HepG2 (cell line): Measurements from ENCODE around the gene ATG2A. TPM values are rescaled to one million over a fixed set of nuclear protein-coding genes. Genes with fewer than 3 reads are reported as not detected.

Experiments used
- ATF5 ChIP-seq: sonication (generic); formaldehyde crosslinking; IDR thresholded peaks from 2 replicates; pipeline ENCODE4 v1.4.0; 2020; ENCODE audit warnings: mild to moderate bottlenecking, low read depth, missing genetic modification reagents
- BCLAF1 ChIP-seq: fragments of 450-650 bp; IDR thresholded peaks from 2 replicates; pipeline ENCODE4 v1.6.1; 2017; ENCODE audit warnings: mild to moderate bottlenecking
- EEA1 ChIP-seq: sonication (generic); formaldehyde crosslinking; IDR thresholded peaks from 2 replicates; pipeline ENCODE4 v1.5.1; 2020; ENCODE audit warnings: mild to moderate bottlenecking, missing genetic modification reagents, borderline replicate concordance
- ESRRA ChIP-seq: sonication (generic); formaldehyde crosslinking; IDR thresholded peaks from 2 replicates; pipeline ENCODE4 v1.5.1; 2020; ENCODE audit warnings: mild to moderate bottlenecking, low read depth, missing genetic modification reagents
- FOXK2 ChIP-seq: fragments of 450-650 bp; IDR thresholded peaks from 2 replicates; pipeline ENCODE4 v1.6.1; 2016
- GPN1 ChIP-seq: sonication (generic); formaldehyde crosslinking; IDR thresholded peaks from 2 replicates; pipeline ENCODE4 v1.5.1; 2020; ENCODE audit warnings: missing genetic modification reagents, borderline replicate concordance
- GRHL1 ChIP-seq: sonication (generic); formaldehyde crosslinking; conservative IDR thresholded peaks from 2 replicates; pipeline ENCODE4 v1.8.0; 2022; ENCODE audit warnings: missing genetic modification reagents
- HNRNPLL ChIP-seq: fragments of 200-400 bp; formaldehyde crosslinking; IDR thresholded peaks from 2 replicates; pipeline ENCODE4 v1.6.1; 2017; ENCODE audit warnings: mild to moderate bottlenecking, low read depth, low read length; ENCODE audit not compliant: poor library complexity, severe bottlenecking
- LRRFIP1 ChIP-seq: sonication (generic); formaldehyde crosslinking; conservative IDR thresholded peaks from 2 replicates; pipeline ENCODE4 v1.4.0; 2020; ENCODE audit warnings: missing genetic modification reagents
- MATR3 ChIP-seq: sonication (generic); formaldehyde crosslinking; IDR thresholded peaks from 2 replicates; pipeline ENCODE4 v1.4.0; 2020; ENCODE audit warnings: missing genetic modification reagents
- MEIS2 ChIP-seq: sonication (generic); formaldehyde crosslinking; IDR thresholded peaks from 2 replicates; pipeline ENCODE4 v1.9.0; 2021; ENCODE audit warnings: mild to moderate bottlenecking, missing genetic modification reagents
- PHF21A ChIP-seq: sonication (generic); formaldehyde crosslinking; IDR thresholded peaks from 2 replicates; pipeline ENCODE4 v1.5.0; 2020; ENCODE audit warnings: mild to moderate bottlenecking, missing genetic modification reagents
- SIN3B ChIP-seq: fragments of 150-350 bp; IDR thresholded peaks from 2 replicates; pipeline ENCODE4 v1.6.1; 2014; ENCODE audit warnings: low read length
- SNAI1 ChIP-seq: sonication (generic); formaldehyde crosslinking; IDR thresholded peaks from 2 replicates; pipeline ENCODE4 v1.5.0; 2020; ENCODE audit warnings: mild to moderate bottlenecking, missing genetic modification reagents, borderline replicate concordance
- SRSF1 ChIP-seq: fragments of 200-400 bp; formaldehyde crosslinking; optimal IDR thresholded peaks from 2 replicates; pipeline ENCODE3; 2017; ENCODE audit warnings: mild to moderate bottlenecking, low read depth, low read length, moderate library complexity
- U2AF2 ChIP-seq: fragments of 200-400 bp; formaldehyde crosslinking; IDR thresholded peaks from 2 replicates; pipeline ENCODE4 v1.6.1; 2017; ENCODE audit warnings: low read depth, mild to moderate bottlenecking, low read length
- WIZ ChIP-seq: sonication (generic); formaldehyde crosslinking; IDR thresholded peaks from 2 replicates; pipeline ENCODE4 v1.5.1; 2020; ENCODE audit warnings: mild to moderate bottlenecking, missing genetic modification reagents
- ZFAT ChIP-seq: sonication (generic); formaldehyde crosslinking; conservative IDR thresholded peaks from 2 replicates; pipeline ENCODE4 v1.8.1; 2023; ENCODE audit warnings: missing genetic modification reagents, inconsistent platforms
- ZNF3 ChIP-seq: IDR thresholded peaks from 2 replicates; pipeline ENCODE4 v1.7.0; 2017; ENCODE audit warnings: inconsistent platforms
- ZNF616 ChIP-seq: sonication (generic); formaldehyde crosslinking; IDR thresholded peaks from 2 replicates; pipeline ENCODE4 v1.5.0; 2020; ENCODE audit warnings: low read depth, mild to moderate bottlenecking, missing genetic modification reagents
- ZNF713 ChIP-seq: sonication (generic); formaldehyde crosslinking; IDR thresholded peaks from 2 replicates; pipeline ENCODE4 v1.4.0; 2020; ENCODE audit warnings: mild to moderate bottlenecking, missing genetic modification reagents
- ZNF747 ChIP-seq: sonication (generic); formaldehyde crosslinking; IDR thresholded peaks from 2 replicates; pipeline ENCODE4 v1.8.1; 2023; ENCODE audit warnings: missing genetic modification reagents, mild to moderate bottlenecking, borderline replicate concordance
- ZSCAN12 ChIP-seq: sonication (generic); formaldehyde crosslinking; IDR thresholded peaks from 2 replicates; pipeline ENCODE4 v1.9.0; 2021; ENCODE audit warnings: mild to moderate bottlenecking, missing genetic modification reagents
- ZSCAN20 ChIP-seq: sonication (generic); formaldehyde crosslinking; IDR thresholded peaks from 2 replicates; pipeline ENCODE4 v1.4.0; 2020; ENCODE audit warnings: missing genetic modification reagents, mild to moderate bottlenecking, borderline replicate concordance
- polyA plus RNA-seq, 8 experiments: library from polyadenylated mRNA; depleted of rRNA in 3 of 8; stranded (reverse) in 7 of 8; unstranded in 1 of 8; fragments of >200 nt; fragmentation: Illumina TruSeq in 4 of 8; extraction: Trizol in 4 of 8; gene quantifications; 2 replicates each; pipeline versions ENCODE4 v1.2.1 to v1.2.3, GENCODE V29; 2011 to 2016; ENCODE audit warnings: low read depth in 4 of 8, missing spikeins in 1 of 8, mixed read lengths in 1 of 8; ENCODE audit not compliant: insufficient read depth in 1 of 8
- total RNA-seq, 5 experiments: library from RNA; depleted of rRNA; stranded (reverse); fragments of >200 nt; fragmentation: Illumina TruSeq; extraction: Trizol; gene quantifications; 2 replicates each; pipeline ENCODE4 v1.2.3, GENCODE V29; 2016; ENCODE audit warnings: low read depth in 1 of 5

The ATG2A gene
- total and polyA plus RNA-seq, 2 of the 13 experiments (the other 11 are each of a cell fraction or from before 2014, with no cell fraction given) = 6.7 to 8.0 TPM

- TF ChIP-seq GPN1 (CRISPR knock-in tag) = no peak
- no peak for TF ChIP-seq U2AF2
- TF ChIP-seq ZSCAN20 = no peak
- TF ChIP-seq PHF21A (CRISPR knock-in tag) = no peak; the same call in 1 of the 2 replicates
- TF ChIP-seq LRRFIP1 = no peak
- TF ChIP-seq MEIS2 (CRISPR knock-in tag) = no peak; the same call in 1 of the 2 replicates
- no peak for TF ChIP-seq BCLAF1
- TF ChIP-seq ZFAT (CRISPR knock-in tag) = no peak
- TF ChIP-seq MATR3 (CRISPR knock-in tag) = no peak
- TF ChIP-seq ATF5 (CRISPR knock-in tag) = no peak
- no peak for TF ChIP-seq HNRNPLL
- TF ChIP-seq ESRRA (CRISPR knock-in tag) = 0 out of 2 replicates have a peak, but pooled peaks have one; percentile 30
- TF ChIP-seq FOXK2 = no peak
- no peak for TF ChIP-seq ZNF713 (CRISPR knock-in tag)
- no peak for TF ChIP-seq ZNF747 (CRISPR knock-in tag)
- TF ChIP-seq SRSF1 = no peak
- TF ChIP-seq EEA1 = 0 out of 2 replicates have a peak, but pooled peaks have one; percentile 75
- TF ChIP-seq WIZ (CRISPR knock-in tag) = no peak; the same call in 1 of the 2 replicates
- TF ChIP-seq GRHL1 = no peak
- no peak for TF ChIP-seq SIN3B
- no peak for TF ChIP-seq SNAI1
- no peak for TF ChIP-seq ZNF3 (CRISPR knock-in tag)
- no peak for TF ChIP-seq ZSCAN12 (CRISPR knock-in tag)
- TF ChIP-seq ZNF616 = no peak
These were observed 17.8 kb upstream of the ATG2A start (continued) for GRCh38 chr11:64934682-64935358.
